ENCODE results near the gene NEDD4L. TPM values are rescaled to one million over a fixed set of nuclear protein-coding genes. Genes with fewer than 3 reads are reported as not detected.

NEDD4L gene
- total and polyA plus RNA-seq, 10 of the 15 experiments (the other 5 are each of a cell fraction or from before 2014, with no cell fraction given): 7.4 to 24.0 (median 17.7) TPM

- Histone ChIP-seq H3K36me3 (ENCODE audit: control insufficient read depth in 2 of 2, insufficient read depth in 2 of 2, low read length in 1 of 2) (no peaks in the 10 kb centered on the region), H3K27ac (ENCODE audit: control insufficient read depth, insufficient read depth) (no peak overlapping the region), H3K79me2 (ENCODE audit: control insufficient read depth, insufficient read depth, low read length) (no peaks in the 10 kb centered on the region), H2AFZ (ENCODE audit: control insufficient read depth, low read depth, low read length) (no peak overlapping the region), H3K9ac (ENCODE audit: control insufficient read depth, insufficient read depth, low read length) (no peak overlapping the region), H3K27me3 (replicated peaks in 1 of 2; ENCODE audit: control insufficient read depth in 2 of 2, insufficient read depth in 2 of 2, low read length in 1 of 2) (no peaks in the 10 kb centered on the region), H3K4me3 (no peak overlapping the region), H3K4me2 (ENCODE audit: control insufficient read depth, insufficient read depth) (no peak overlapping the region), H3K9me3 (replicated peaks; ENCODE audit: control insufficient read depth, insufficient read depth, low read length) (no peaks in the 10 kb centered on the region), H4K20me1 (ENCODE audit: control insufficient read depth, insufficient read depth) (no peaks in the 10 kb centered on the region), H3K4me1 (ENCODE audit: control insufficient read depth, insufficient read depth, low read length) (peaks cover 12% of the 10 kb centered on the region; the same call in 1 of the 2 replicates)
- DNase-seq (ENCODE audit: low read depth, low spot score) (no peak), ATAC-seq (no peak), FAIRE-seq (no peak)
- RAD21 ChIA-PET (ENCODE audit: unreplicated experiment): interaction anchor here (0.7 to 4.9 kb wide), 7 partner anchors 10 to 80 kb away, joined by 3 to 31 read pairs (median 3); no protein-coding TSS in a partner anchor
- no TSS peak for BruUV-seq (replicated peaks)
- 78% methylated on average over 2 of the region's 2 CpGs for WGBS (ENCODE audit: insufficient coverage, insufficient replicate concordance, low lambda C conversion rate, missing lambda C conversion rate)
- POLR2A ChIA-PET: interaction anchor here (1.1 to 5.0 kb wide), 3 partner anchors 9 to 72 kb away, joined by 4 to 43 read pairs (median 10); no protein-coding TSS in a partner anchor
- in situ Hi-C loops (cut with MboI): no loop called here
- SMC1A ChIA-PET (ENCODE audit: uncharacterized antibody, unreplicated experiment): interaction anchor here (0.7 to 6.5 kb wide), 14 partner anchors 9 to 192 kb away, joined by 3 to 82 read pairs (median 4); no protein-coding TSS in a partner anchor
- TF ChIP-seq SREBF2 (IDR thresholded peaks at IDR 0.05; ENCODE audit: low read length): no peak
- CTCF ChIA-PET: interaction anchor here (0.6 to 1.6 kb wide), 7 partner anchors 10 to 237 kb away, joined by 3 to 14 read pairs (median 4); no protein-coding TSS in a partner anchor
- intact Hi-C loops (cut with micrococcal nuclease; ENCODE audit: unreplicated experiment): no loop called here
Observed at GRCh38 chr18:58292638-58293037, 248.6 kb downstream of the NEDD4L start.

GRCh38 chr18:58297198-58297597 lies 253.2 kb downstream of the NEDD4L start:
- H3K9ac ChIP-seq (ENCODE audit: control insufficient read depth, insufficient read depth, low read length): no peak overlapping the region
- SMC1A ChIA-PET (ENCODE audit: uncharacterized antibody, unreplicated experiment): no interaction called here
- intact Hi-C loops (cut with micrococcal nuclease; ENCODE audit: unreplicated experiment) (no loop called here), in situ Hi-C loops (cut with MboI) (no loop called here)
- H4K20me1 ChIP-seq (ENCODE audit: control insufficient read depth, insufficient read depth): no peaks in the 10 kb centered on the region
- no peaks in the 10 kb centered on the region for H3K27me3 ChIP-seq (replicated peaks in 1 of 2; ENCODE audit: control insufficient read depth in 2 of 2, insufficient read depth in 2 of 2, low read length in 1 of 2)
- ATAC-seq (peak; percentile 71), FAIRE-seq (no peak), DNase-seq (ENCODE audit: low read depth, low spot score) (no peak)
- no peak overlapping the region for H2AFZ ChIP-seq (ENCODE audit: control insufficient read depth, low read depth, low read length)
- H3K79me2 ChIP-seq (ENCODE audit: control insufficient read depth, insufficient read depth, low read length): no peaks in the 10 kb centered on the region
- no peaks in the 10 kb centered on the region for H3K9me3 ChIP-seq (replicated peaks; ENCODE audit: control insufficient read depth, insufficient read depth, low read length)
- POLR2A ChIA-PET: no interaction called here
- CTCF ChIA-PET: no interaction called here
- H3K36me3 ChIP-seq (ENCODE audit: control insufficient read depth in 2 of 2, insufficient read depth in 2 of 2, low read length in 1 of 2): no peaks in the 10 kb centered on the region
- BruUV-seq (replicated peaks): no TSS peak
- peaks cover 3% of the 10 kb centered on the region for H3K4me1 ChIP-seq (ENCODE audit: control insufficient read depth, insufficient read depth, low read length)
- H3K4me3 ChIP-seq: no peak overlapping the region
- no peak overlapping the region for H3K27ac ChIP-seq (ENCODE audit: control insufficient read depth, insufficient read depth)
- H3K4me2 ChIP-seq (ENCODE audit: control insufficient read depth, insufficient read depth): no peak overlapping the region
- RAD21 ChIA-PET (ENCODE audit: unreplicated experiment): no interaction called here
- TF ChIP-seq ZNF217 (IDR thresholded peaks at IDR 0.05) (no peak), CBFB (IDR thresholded peaks at IDR 0.05; ENCODE audit: low read depth) (0 out of 2 replicates have a peak, but pooled peaks have one; percentile 29), RUNX3 (IDR thresholded peaks at IDR 0.05; ENCODE audit: low read length) (peak; percentile 64; the same call in 1 of the 2 replicates)
- 21% methylated on average over 4 of the region's 4 CpGs for WGBS (ENCODE audit: insufficient coverage, insufficient replicate concordance, low lambda C conversion rate, missing lambda C conversion rate)
